Measurements from ENCODE around the gene GSK3A.

The GSK3A gene

GRCh38 chr19:42196011-42197001 is 46.1 kb downstream of the GSK3A start:
- no peak for DNase-seq

GRCh38 chr19:42193706-42194105 is 48.7 kb downstream of the GSK3A start:
- no peak for DNase-seq

GRCh38 chr19:42193294-42193693 is 49.1 kb downstream of the GSK3A start:
- no peak for DNase-seq

- no peak for DNase-seq
Observed at GRCh38 chr19:42191855-42192254, 50.5 kb downstream of the GSK3A start.

- DNase-seq = no peak
Observed at GRCh38 chr19:42191330-42191729, 51.1 kb downstream of the GSK3A start.

- no peak for DNase-seq
Observed at GRCh38 chr19:42189133-42189532, 53.3 kb downstream of the GSK3A start.

- no peak for DNase-seq
Observed at GRCh38 chr19:42188665-42189064, 53.7 kb downstream of the GSK3A start.

GRCh38 chr19:42185277-42185676 is 57.1 kb downstream of the GSK3A start:
- DNase-seq = no peak

GRCh38 chr19:42184401-42184861 is 58.0 kb downstream of the GSK3A start:
- peak; percentile 75 for DNase-seq

Data from activated naive CD4-positive, alpha-beta T cell treated with Interleukin-2 at 50 U/mL for 16 hours (primary cell).